ENCODE measurements around the gene ALDH1A2.

ALDH1A2 gene

DNA sequence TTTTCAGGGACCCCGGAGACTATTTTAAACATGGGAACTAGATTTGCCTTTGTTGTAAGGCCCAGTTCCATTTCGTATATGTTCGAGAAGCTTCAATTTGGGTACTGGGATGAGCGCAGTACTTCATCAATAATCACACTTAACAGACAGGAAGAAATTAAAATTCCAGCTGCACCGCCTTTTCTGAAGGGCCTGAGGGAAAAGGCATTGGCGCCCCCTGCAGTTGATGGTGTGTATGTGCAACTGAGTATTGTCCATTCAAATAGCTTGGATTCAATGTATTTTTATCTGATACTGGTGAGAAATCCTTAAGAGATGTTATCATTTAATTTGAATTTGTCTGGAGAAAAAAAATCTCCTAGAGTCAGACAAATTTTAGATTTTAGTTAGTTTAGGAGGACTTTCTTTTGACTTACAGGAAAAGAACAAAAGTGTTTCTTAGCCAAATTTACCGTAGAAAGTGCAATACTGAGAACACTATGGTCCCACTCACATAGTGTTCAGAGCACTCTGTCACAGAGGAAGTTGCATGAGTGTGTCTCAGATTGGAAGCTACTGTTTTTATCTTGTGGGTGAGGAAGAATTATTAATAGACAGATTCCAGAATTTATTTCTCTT lies 5.4 kb upstream of the ALDH1A2 start:
- TF ChIP-seq, protein P1, sequence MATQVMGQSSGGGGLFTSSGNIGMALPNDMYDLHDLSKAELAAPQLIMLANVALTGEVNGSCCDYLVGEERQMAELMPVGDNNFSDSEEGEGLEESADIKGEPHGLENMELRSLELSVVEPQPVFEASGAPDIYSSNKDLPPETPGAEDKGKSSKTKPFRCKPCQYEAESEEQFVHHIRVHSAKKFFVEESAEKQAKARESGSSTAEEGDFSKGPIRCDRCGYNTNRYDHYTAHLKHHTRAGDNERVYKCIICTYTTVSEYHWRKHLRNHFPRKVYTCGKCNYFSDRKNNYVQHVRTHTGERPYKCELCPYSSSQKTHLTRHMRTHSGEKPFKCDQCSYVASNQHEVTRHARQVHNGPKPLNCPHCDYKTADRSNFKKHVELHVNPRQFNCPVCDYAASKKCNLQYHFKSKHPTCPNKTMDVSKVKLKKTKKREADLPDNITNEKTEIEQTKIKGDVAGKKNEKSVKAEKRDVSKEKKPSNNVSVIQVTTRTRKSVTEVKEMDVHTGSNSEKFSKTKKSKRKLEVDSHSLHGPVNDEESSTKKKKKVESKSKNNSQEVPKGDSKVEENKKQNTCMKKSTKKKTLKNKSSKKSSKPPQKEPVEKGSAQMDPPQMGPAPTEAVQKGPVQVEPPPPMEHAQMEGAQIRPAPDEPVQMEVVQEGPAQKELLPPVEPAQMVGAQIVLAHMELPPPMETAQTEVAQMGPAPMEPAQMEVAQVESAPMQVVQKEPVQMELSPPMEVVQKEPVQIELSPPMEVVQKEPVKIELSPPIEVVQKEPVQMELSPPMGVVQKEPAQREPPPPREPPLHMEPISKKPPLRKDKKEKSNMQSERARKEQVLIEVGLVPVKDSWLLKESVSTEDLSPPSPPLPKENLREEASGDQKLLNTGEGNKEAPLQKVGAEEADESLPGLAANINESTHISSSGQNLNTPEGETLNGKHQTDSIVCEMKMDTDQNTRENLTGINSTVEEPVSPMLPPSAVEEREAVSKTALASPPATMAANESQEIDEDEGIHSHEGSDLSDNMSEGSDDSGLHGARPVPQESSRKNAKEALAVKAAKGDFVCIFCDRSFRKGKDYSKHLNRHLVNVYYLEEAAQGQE (IDR thresholded peaks at IDR 0.05; ENCODE audit: insufficient read depth in 1 of 2, low read depth in 2 of 2, low read length in 2 of 2) = no peak
- TF ChIP-seq TAF1 (IDR thresholded peaks at IDR 0.05; ENCODE audit: borderline replicate concordance, insufficient read depth, low read length) (no peak), SIN3A (IDR thresholded peaks at IDR 0.05; ENCODE audit: borderline replicate concordance, insufficient read depth, low read length) (no peak), FOXP2 (optimal IDR thresholded peaks at IDR 0.05; ENCODE audit: borderline replicate concordance, extremely low read depth, extremely low read length, insufficient read depth) (no peak), POLR2AphosphoS5 (IDR thresholded peaks at IDR 0.05; ENCODE audit: low read depth, low read length) (no peak)

DNA sequence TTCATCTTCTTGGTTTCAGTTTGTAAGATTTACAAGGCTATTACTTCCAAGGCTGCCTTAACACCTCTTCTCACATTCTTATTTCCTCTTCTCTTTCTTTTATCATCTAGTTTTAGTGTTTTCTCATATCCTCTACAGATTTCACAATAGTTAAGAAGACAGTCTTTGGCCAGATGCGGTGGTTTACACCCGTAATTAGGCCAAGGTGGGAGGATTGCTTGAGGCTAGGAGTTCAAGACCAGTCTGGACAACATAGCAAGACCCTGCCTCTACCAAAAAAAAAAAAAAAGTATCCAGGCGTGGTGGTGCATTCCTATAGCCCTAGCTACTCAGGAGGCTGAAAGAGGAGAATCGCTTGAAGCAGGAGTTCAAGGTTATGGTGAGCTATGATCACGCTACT lies 3.5 kb upstream of the ALDH1A2 start:
- TF ChIP-seq, protein P1 (IDR thresholded peaks at IDR 0.05; ENCODE audit: insufficient read depth in 1 of 2, low read depth in 2 of 2, low read length in 2 of 2) = no peak
- TF ChIP-seq POLR2AphosphoS5 (IDR thresholded peaks at IDR 0.05; ENCODE audit: low read depth, low read length) (no peak), SIN3A (IDR thresholded peaks at IDR 0.05; ENCODE audit: borderline replicate concordance, insufficient read depth, low read length) (no peak), TAF1 (IDR thresholded peaks at IDR 0.05; ENCODE audit: borderline replicate concordance, insufficient read depth, low read length) (no peak), FOXP2 (optimal IDR thresholded peaks at IDR 0.05; ENCODE audit: borderline replicate concordance, extremely low read depth, extremely low read length, insufficient read depth) (no peak)

DNA sequence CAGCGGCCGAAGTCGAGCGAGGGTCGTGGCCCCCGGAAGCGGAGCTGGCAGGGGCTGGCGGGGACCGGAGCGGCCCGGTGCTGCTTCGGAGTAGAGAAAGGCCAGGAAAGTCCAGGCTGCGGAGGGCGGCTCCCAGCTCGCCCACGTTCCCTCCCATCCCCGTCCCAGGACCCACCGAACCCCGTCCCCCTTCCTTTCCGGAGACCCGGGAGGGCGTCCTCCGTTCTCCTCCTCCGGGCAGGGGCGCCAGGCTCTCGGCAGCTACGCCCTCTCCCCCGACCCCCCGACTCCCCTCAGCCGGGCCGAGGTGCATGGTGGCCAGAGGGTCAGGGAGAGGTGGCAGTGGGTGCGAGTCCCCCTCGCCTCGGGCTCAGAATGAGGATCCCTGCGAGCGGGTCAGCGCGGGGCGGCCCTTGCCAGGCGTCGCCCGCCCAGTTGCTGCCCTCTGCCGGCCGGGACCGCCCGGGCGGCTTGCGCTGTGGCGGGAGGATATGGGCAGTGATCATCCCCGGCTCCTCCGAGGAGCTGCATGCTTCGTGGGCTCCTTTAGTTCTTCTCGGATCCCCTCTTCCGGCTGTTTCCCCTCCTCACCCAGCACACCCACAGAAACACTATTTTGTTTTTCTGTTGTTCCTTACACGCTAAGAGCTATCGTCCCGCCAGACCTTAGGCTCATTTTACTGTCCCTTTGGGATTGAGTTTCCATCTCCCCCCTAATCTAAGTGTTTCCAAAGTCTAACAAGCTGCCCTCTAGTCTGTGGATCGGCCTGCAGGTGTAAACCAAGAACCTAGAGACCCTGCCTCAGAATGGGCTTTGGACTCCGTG lies 744 bp upstream of the ALDH1A2 start:
- TF ChIP-seq SIN3A (IDR thresholded peaks at IDR 0.05; ENCODE audit: borderline replicate concordance, insufficient read depth, low read length) (no peak), FOXP2 (optimal IDR thresholded peaks at IDR 0.05; ENCODE audit: borderline replicate concordance, extremely low read depth, extremely low read length, insufficient read depth) (no peak), POLR2AphosphoS5 (IDR thresholded peaks at IDR 0.05; ENCODE audit: low read depth, low read length) (no peak), TAF1 (IDR thresholded peaks at IDR 0.05; ENCODE audit: borderline replicate concordance, insufficient read depth, low read length) (no peak)
- TF ChIP-seq, protein P1 (IDR thresholded peaks at IDR 0.05; ENCODE audit: insufficient read depth in 1 of 2, low read depth in 2 of 2, low read length in 2 of 2) = no peak

DNA sequence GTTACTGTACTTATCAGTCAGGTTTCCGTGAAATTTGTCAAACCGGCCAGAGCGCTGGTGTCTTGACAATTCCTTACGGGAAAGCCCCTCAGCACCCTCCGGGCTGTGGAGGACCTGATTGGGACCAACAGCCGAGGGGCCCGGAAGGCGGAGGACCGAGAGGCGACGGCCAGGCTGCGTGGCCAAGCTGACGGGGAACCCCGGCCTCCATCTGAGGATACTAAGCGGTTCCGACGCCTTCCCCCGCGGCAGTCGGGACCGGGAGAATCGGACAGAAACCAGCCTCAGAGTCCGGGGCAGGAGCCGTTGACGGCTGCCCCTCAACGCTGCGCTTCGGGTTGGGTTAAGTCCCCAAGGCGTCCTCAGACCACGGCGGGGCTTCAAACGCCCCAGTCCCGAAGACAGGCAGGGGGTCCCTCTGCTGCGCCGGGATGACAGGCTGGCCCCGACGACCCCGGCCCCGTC lies 499 bp downstream of the ALDH1A2 start:
- TF ChIP-seq TAF1 (IDR thresholded peaks at IDR 0.05; ENCODE audit: borderline replicate concordance, insufficient read depth, low read length) (no peak), FOXP2 (optimal IDR thresholded peaks at IDR 0.05; ENCODE audit: borderline replicate concordance, extremely low read depth, extremely low read length, insufficient read depth) (no peak), SIN3A (IDR thresholded peaks at IDR 0.05; ENCODE audit: borderline replicate concordance, insufficient read depth, low read length) (no peak), POLR2AphosphoS5 (IDR thresholded peaks at IDR 0.05; ENCODE audit: low read depth, low read length) (no peak)
- TF ChIP-seq, protein P1 (IDR thresholded peaks at IDR 0.05; ENCODE audit: insufficient read depth in 1 of 2, low read depth in 2 of 2, low read length in 2 of 2) = no peak

Measured in PFSK-1 (cell line).